Bronchial epithelial cell (primary cell): ENCODE measurements around the gene HSF2BP. TPM values are rescaled to one million over a fixed set of nuclear protein-coding genes. Genes with fewer than 3 reads are reported as not detected.
"Not testable (repeated sequence)": the region's sequence is repeated elsewhere in the genome, so short reads cannot be mapped to it uniquely, and the experiment has no call there.

Experiments used
- DNase-seq: peaks from one replicate; pipeline ENCODE4 v3.0.0-alpha.2; 2010; ENCODE audit warnings: low read depth
- FAIRE-seq: peaks from 2 replicates; lab custom pipeline; 2011; peaks lifted over from hg19 to GRCh38; lab: Jason Lieb, UNC
- H3K27me3 ChIP-seq: 2 replicates; pipeline ENCODE4 v1.5.1; 2011; ENCODE audit warnings: low read length; ENCODE audit not compliant: control insufficient read depth, insufficient read depth
- H3K36me3 ChIP-seq: 2 replicates; pipeline ENCODE4 v1.5.1; 2011; ENCODE audit warnings: low read length; ENCODE audit not compliant: control insufficient read depth, insufficient read depth
- H3K4me3 ChIP-seq: 2 replicates; pipeline ENCODE4 v1.5.1; 2011; ENCODE audit warnings: mild to moderate bottlenecking, low read depth, low read length, control low read depth
- CTCF ChIP-seq: IDR thresholded peaks from 2 replicates; pipeline ENCODE4 v1.5.1; 2011; ENCODE audit warnings: mild to moderate bottlenecking, moderate library complexity, low read length, control low read depth, inconsistent platforms; ENCODE audit not compliant: insufficient read depth, severe bottlenecking
- total RNA-seq: library from RNA; depleted of rRNA; stranded (reverse); fragments of >200 nt; gene quantifications from 2 replicates; pipeline ENCODE4 v1.2.1, GENCODE V29; 2014

The HSF2BP gene
- total RNA-seq, 1 donor from 2014 or later, result 6.6 TPM

- no peak for TF ChIP-seq CTCF
- Histone ChIP-seq H3K36me3 (no peaks in the 10 kb centered on the region), H3K27me3 (no peaks in the 10 kb centered on the region), H3K4me3 (no peak overlapping the region)
- no peak for DNase-seq
- no peak for FAIRE-seq
Observed at GRCh38 chr21:43701936-43702784, 42.9 kb upstream of the HSF2BP start.

GRCh38 chr21:43699933-43700599 is 40.8 kb upstream of the HSF2BP start:
- no peak for TF ChIP-seq CTCF
- DNase-seq (no peak), FAIRE-seq (no peak)
- H3K4me3 ChIP-seq, result no peak overlapping the region
- H3K36me3 ChIP-seq, result no peaks in the 10 kb centered on the region
- no peaks in the 10 kb centered on the region for H3K27me3 ChIP-seq

DNA sequence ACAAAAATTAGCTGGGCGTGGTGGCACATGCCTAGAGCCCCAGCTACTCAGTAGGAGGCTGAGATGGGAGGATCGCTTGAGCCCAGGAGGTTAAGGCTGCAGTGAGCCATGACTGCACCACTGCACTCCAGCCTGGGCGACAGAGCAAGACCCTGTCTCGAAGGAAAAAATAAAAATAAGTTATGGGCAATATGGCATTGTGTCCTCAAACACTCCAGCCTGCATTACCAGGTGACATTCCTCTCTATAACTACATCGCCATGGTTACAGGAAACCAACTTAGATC is 40.1 kb upstream of the HSF2BP start:
- not testable (repeated sequence) for H3K36me3 ChIP-seq, FAIRE-seq, DNase-seq, H3K4me3 ChIP-seq, H3K27me3 ChIP-seq

- no peaks in the 10 kb centered on the region for H3K27me3 ChIP-seq
- peaks cover 9% of the 10 kb centered on the region for H3K36me3 ChIP-seq
- FAIRE-seq (no peak), DNase-seq (no peak)
- TF ChIP-seq CTCF, result no peak
- no peak overlapping the region for H3K4me3 ChIP-seq
Observed at GRCh38 chr21:43697758-43698643, 38.7 kb upstream of the HSF2BP start.

- FAIRE-seq (no peak), DNase-seq (no peak)
- TF ChIP-seq CTCF, result no peak
- H3K27me3 ChIP-seq, result no peaks in the 10 kb centered on the region
- peaks cover 18% of the 10 kb centered on the region for H3K36me3 ChIP-seq
- no peak overlapping the region for H3K4me3 ChIP-seq
Observed at GRCh38 chr21:43696214-43696613, 36.9 kb upstream of the HSF2BP start.
